GM12865 (cell line): ENCODE data around the gene SREBF1.
"Not testable (repeated sequence)": the region's sequence is repeated elsewhere in the genome, so short reads cannot be mapped to it uniquely, and the experiment has no call there.

Source experiments
- DNase-seq: peaks from one replicate; pipeline ENCODE4 v3.0.0; 2010; ENCODE audit warnings: low read depth
- H3K4me3 ChIP-seq: 2 replicates; pipeline ENCODE4 v1.5.1; 2011; ENCODE audit warnings: mild to moderate bottlenecking, low read depth, low read length, control low read depth
- CTCF ChIP-seq: IDR thresholded peaks from 2 replicates; pipeline ENCODE4 v1.5.1; 2011; ENCODE audit warnings: low read length, control low read depth, low read depth, inconsistent platforms; ENCODE audit not compliant: insufficient read depth; ENCODE audit errors: missing control alignments

SREBF1 gene

GRCh38 chr17:17810084-17810894 is 26.5 kb downstream of the SREBF1 start:
- no peak for TF ChIP-seq CTCF
- no peak for DNase-seq
- no peak overlapping the region for H3K4me3 ChIP-seq

GRCh38 chr17:17809531-17810083 is 27.2 kb downstream of the SREBF1 start:
- no peak overlapping the region for H3K4me3 ChIP-seq
- no peak for TF ChIP-seq CTCF
- DNase-seq, result no peak

GRCh38 chr17:17808706-17809432 is 27.9 kb downstream of the SREBF1 start:
- no peak for TF ChIP-seq CTCF
- no peak overlapping the region for H3K4me3 ChIP-seq
- DNase-seq, result peak; percentile 81

- not testable (repeated sequence) for DNase-seq, H3K4me3 ChIP-seq
These were observed 28.6 kb downstream of the SREBF1 start for GRCh38 chr17:17808200-17808599.

- no peak for TF ChIP-seq CTCF
These were observed 29.3 kb downstream of the SREBF1 start for GRCh38 chr17:17807440-17807839.

GRCh38 chr17:17806611-17807274 is 30.0 kb downstream of the SREBF1 start:
- no peak for DNase-seq
- H3K4me3 ChIP-seq, result no peak overlapping the region
- no peak for TF ChIP-seq CTCF

More at GRCh38 chr17:17807440-17807839, 29.3 kb downstream of the SREBF1 start:
- DNase-seq, result no peak
- no peak overlapping the region for H3K4me3 ChIP-seq

- no peak overlapping the region for H3K4me3 ChIP-seq
- no peak for TF ChIP-seq CTCF
- no peak for DNase-seq
These were observed 30.8 kb downstream of the SREBF1 start for GRCh38 chr17:17806035-17806434.
